Prostate gland (tissue), 2 donors: ENCODE measurements around the gene MAP4K3. TPM values are rescaled to one million over a fixed set of nuclear protein-coding genes. Genes with fewer than 3 reads are reported as not detected.

Source experiments
- DNase-seq: peaks from one replicate; pipeline ENCODE4 v3.0.0-alpha.2; 2019; ENCODE audit warnings: low spot score
- H3K27ac ChIP-seq, 2 donors: fragments of 200-600 bp; sonication (generic); 2 replicates each; pipeline ENCODE4 v1.5.1; 2017 to 2019
- H3K27me3 ChIP-seq: fragments of 200-600 bp; sonication (generic); replicated peaks from 2 replicates; pipeline ENCODE4 v1.5.1; 2019; ENCODE audit not compliant: insufficient read depth
- H3K36me3 ChIP-seq, 2 donors: fragments of 200-600 bp; sonication (generic); 1 replicate in 1 of 2; 2 replicates in 1 of 2; pipeline versions ENCODE4 v1.5.1 to v1.8.1; 2017 to 2019
- H3K4me1 ChIP-seq: fragments of 200-600 bp; sonication (generic); replicated peaks from 2 replicates; pipeline ENCODE4 v1.5.1; 2019
- H3K4me3 ChIP-seq, 2 donors: fragments of 200-600 bp; sonication (generic); 2 replicates each; pipeline ENCODE4 v1.5.1; 2017 to 2019
- H3K9me3 ChIP-seq: fragments of 200-600 bp; sonication (generic); 2 replicates; pipeline ENCODE4 v1.5.1; 2017
- POLR2A ChIP-seq: fragments of 450-650 bp; IDR thresholded peaks from one replicate; pipeline ENCODE4 v1.6.1; 2016; ENCODE audit warnings: antibody characterized with exemption, mild to moderate bottlenecking
- POLR2AphosphoS5 ChIP-seq: sonication (generic); formaldehyde crosslinking; IDR thresholded peaks from one replicate; pipeline ENCODE4 v1.6.1; 2017; ENCODE audit warnings: antibody characterized with exemption
- WGBS: methylation state at CpG from one replicate; pipeline ENCODE4 v1.1.5; 2018; 5-methylcytosine and 5-hydroxymethylcytosine counted together
- intact Hi-C: fragments of 100-400 bp; cut with DNase I; formaldehyde crosslinking; loops from one replicate; pipeline ENCODE4 v1.14.2; 2022
- total RNA-seq, 2 donors: library from RNA; depleted of rRNA; stranded (reverse); fragments of >200 nt; gene quantifications; one replicate each; pipeline ENCODE4 v1.1.0, GENCODE V29; 2016
- TF ChIP-seq, protein P1 (sequence below), 4 experiments: fragments of 200-600 bp in 2 of 4; fragments of 450-650 bp in 2 of 4; sonication (generic) in 2 of 4; IDR thresholded peaks; 1 replicate in 3 of 4; 2 replicates in 1 of 4; pipeline ENCODE4 v1.5.1; 2016 to 2019; ENCODE audit warnings: antibody characterized with exemption in 4 of 4, mild to moderate bottlenecking in 2 of 4, moderate library complexity in 2 of 4

The MAP4K3 gene
- total RNA-seq, 2 donors from 2014 or later: 34.3 to 41.8 TPM

DNA sequence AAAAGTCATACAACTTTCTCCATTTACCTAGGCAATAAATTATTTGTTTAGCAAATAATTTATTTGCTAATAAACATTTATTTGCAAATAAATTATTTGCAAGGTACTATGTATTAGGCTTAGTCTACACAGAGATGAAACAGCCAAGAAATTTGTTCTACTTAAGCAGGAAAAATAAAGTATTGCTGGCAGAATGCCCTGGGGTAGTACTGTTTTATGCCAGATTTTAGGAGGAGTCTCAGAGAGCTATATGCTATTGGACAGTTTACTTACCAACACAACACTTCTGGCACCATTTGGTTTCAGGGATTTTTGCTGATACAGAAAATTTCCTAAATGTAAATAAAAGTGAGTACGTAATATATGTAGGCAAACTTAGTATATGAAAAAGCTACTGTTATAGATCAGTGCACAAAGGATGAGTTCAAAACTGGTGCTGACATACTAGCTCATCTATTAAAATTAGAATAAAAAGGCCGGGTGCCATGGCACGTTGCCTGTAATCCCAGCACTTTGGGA lies 170.1 kb downstream of the MAP4K3 start:
- no peak overlapping the region for H3K4me3 ChIP-seq
- WGBS: 94% methylated on average over 3 of the region's 3 CpGs
- H3K4me1 ChIP-seq: no peaks in the 10 kb centered on the region
- intact Hi-C loops: no loop called here
- DNase-seq: no peak
- no peaks in the 10 kb centered on the region for H3K9me3 ChIP-seq
- no peaks in the 10 kb centered on the region for H3K36me3 ChIP-seq
- H3K27ac ChIP-seq: no peak overlapping the region
- no peaks in the 10 kb centered on the region for H3K27me3 ChIP-seq
- TF ChIP-seq, protein P1, sequence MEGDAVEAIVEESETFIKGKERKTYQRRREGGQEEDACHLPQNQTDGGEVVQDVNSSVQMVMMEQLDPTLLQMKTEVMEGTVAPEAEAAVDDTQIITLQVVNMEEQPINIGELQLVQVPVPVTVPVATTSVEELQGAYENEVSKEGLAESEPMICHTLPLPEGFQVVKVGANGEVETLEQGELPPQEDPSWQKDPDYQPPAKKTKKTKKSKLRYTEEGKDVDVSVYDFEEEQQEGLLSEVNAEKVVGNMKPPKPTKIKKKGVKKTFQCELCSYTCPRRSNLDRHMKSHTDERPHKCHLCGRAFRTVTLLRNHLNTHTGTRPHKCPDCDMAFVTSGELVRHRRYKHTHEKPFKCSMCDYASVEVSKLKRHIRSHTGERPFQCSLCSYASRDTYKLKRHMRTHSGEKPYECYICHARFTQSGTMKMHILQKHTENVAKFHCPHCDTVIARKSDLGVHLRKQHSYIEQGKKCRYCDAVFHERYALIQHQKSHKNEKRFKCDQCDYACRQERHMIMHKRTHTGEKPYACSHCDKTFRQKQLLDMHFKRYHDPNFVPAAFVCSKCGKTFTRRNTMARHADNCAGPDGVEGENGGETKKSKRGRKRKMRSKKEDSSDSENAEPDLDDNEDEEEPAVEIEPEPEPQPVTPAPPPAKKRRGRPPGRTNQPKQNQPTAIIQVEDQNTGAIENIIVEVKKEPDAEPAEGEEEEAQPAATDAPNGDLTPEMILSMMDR (IDR thresholded peaks at IDR 0.05): no peak
- TF ChIP-seq POLR2A (no peak), POLR2AphosphoS5 (no peak)

- intact Hi-C loops: no loop called here
- H3K4me1 ChIP-seq: no peaks in the 10 kb centered on the region
- whole genome bisulfite sequencing: 90% methylated on average over 3 of the region's 3 CpGs
- DNase-seq: no peak
- no peaks in the 10 kb centered on the region for H3K27me3 ChIP-seq
- H3K4me3 ChIP-seq: no peak overlapping the region
- H3K9me3 ChIP-seq: no peaks in the 10 kb centered on the region
- no peaks in the 10 kb centered on the region for H3K36me3 ChIP-seq
- no peak for TF ChIP-seq POLR2AphosphoS5
- TF ChIP-seq, protein P1 (IDR thresholded peaks at IDR 0.05): no peak
- TF ChIP-seq POLR2A: no peak
- no peak overlapping the region for H3K27ac ChIP-seq
These were observed 170.8 kb downstream of the MAP4K3 start for GRCh38 chr2:39266139-39266805.

- no peak overlapping the region for H3K27ac ChIP-seq
- no peaks in the 10 kb centered on the region for H3K9me3 ChIP-seq
- H3K27me3 ChIP-seq: no peaks in the 10 kb centered on the region
- WGBS: 56% methylated on average over 2 of the region's 2 CpGs
- intact Hi-C loops: no loop called here
- no peaks in the 10 kb centered on the region for H3K4me1 ChIP-seq
- no peaks in the 10 kb centered on the region for H3K36me3 ChIP-seq
- H3K4me3 ChIP-seq: no peak overlapping the region
- TF ChIP-seq POLR2AphosphoS5 (no peak), POLR2A (no peak)
- TF ChIP-seq, protein P1 (IDR thresholded peaks at IDR 0.05): no peak
- DNase-seq: no peak
These were observed 171.8 kb downstream of the MAP4K3 start for GRCh38 chr2:39265315-39265714.

- Histone ChIP-seq H3K4me1 (no peaks in the 10 kb centered on the region), H3K27ac (no peak overlapping the region), H3K4me3 (no peak overlapping the region), H3K36me3 (no peaks in the 10 kb centered on the region), H3K27me3 (no peaks in the 10 kb centered on the region), H3K9me3 (no peaks in the 10 kb centered on the region)
- TF ChIP-seq, protein P1 (IDR thresholded peaks at IDR 0.05): no peak
- TF ChIP-seq POLR2AphosphoS5: no peak
- no peak for DNase-seq
- intact Hi-C loops: no loop called here
- WGBS: 24% methylated on average over 1 of the region's 1 CpG
These were observed 172.4 kb downstream of the MAP4K3 start for GRCh38 chr2:39264733-39265132.

DNA sequence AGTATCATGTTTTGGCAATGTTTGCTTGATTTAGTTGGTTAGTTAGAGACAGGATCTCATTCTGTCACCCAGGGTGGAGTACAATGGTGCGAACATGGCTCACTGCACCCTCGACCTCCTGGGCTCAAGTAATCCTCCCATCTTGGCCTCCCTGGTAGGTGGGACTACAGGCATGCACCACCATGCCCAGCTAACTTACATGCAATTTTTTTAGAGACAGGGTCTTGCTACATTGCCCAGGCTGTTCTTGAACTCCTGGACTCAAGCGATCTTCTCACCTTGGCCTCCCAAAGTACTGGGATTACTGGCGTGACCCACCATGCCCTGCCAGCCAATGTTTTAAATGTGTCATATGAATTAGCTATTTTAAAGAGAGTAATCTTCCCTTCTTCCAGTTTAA lies 177.0 kb downstream of the MAP4K3 start:
- Histone ChIP-seq H3K36me3 (no peaks in the 10 kb centered on the region), H3K27me3 (no peaks in the 10 kb centered on the region), H3K27ac (no peak overlapping the region), H3K4me1 (no peaks in the 10 kb centered on the region), H3K4me3 (no peak overlapping the region), H3K9me3 (no peaks in the 10 kb centered on the region)
- WGBS: 92% methylated on average over 4 of the region's 4 CpGs
- intact Hi-C loops: no loop called here
- TF ChIP-seq POLR2A (no peak), POLR2AphosphoS5 (no peak)
- TF ChIP-seq, protein P1 (IDR thresholded peaks at IDR 0.05): no peak
- DNase-seq: no peak
